ENCODE results near the gene AKT3. TPM values are rescaled to one million over a fixed set of nuclear protein-coding genes. Genes with fewer than 3 reads are reported as not detected.

AKT3 gene
- total RNA-seq, 6 donors from 2014 or later: 23.0 to 51.2 (median 46.8) TPM

DNA sequence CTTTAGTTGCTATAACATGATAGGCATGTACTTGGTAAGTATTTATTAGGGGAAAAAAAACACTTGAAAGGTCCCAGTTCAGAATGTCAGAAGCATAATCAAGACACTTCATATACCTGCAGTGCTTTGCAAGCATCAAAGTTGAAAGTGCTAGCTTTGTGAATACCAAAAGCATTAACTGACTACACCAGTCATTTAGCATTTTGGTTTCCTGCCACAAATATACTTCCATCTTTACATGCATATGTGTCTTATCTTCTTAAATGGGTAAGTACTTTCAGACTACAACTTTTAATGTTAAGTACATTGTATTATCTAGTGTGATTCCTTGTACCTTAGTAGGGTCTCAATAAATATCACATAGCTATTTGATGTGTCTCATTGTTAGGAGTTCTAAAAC, 43.7 kb downstream of the AKT3 start:
- H3K9me3 ChIP-seq: peaks cover 0 to 4% (median 0%) of the 10 kb centered on the region in 4 donors
- TF ChIP-seq, protein P1, sequence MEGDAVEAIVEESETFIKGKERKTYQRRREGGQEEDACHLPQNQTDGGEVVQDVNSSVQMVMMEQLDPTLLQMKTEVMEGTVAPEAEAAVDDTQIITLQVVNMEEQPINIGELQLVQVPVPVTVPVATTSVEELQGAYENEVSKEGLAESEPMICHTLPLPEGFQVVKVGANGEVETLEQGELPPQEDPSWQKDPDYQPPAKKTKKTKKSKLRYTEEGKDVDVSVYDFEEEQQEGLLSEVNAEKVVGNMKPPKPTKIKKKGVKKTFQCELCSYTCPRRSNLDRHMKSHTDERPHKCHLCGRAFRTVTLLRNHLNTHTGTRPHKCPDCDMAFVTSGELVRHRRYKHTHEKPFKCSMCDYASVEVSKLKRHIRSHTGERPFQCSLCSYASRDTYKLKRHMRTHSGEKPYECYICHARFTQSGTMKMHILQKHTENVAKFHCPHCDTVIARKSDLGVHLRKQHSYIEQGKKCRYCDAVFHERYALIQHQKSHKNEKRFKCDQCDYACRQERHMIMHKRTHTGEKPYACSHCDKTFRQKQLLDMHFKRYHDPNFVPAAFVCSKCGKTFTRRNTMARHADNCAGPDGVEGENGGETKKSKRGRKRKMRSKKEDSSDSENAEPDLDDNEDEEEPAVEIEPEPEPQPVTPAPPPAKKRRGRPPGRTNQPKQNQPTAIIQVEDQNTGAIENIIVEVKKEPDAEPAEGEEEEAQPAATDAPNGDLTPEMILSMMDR (IDR thresholded peaks at IDR 0.05): no peak
- no peak for TF ChIP-seq POLR2A (IDR thresholded peaks at IDR 0.05)
- no peak for TF ChIP-seq POLR2AphosphoS5 (IDR thresholded peaks at IDR 0.05)
- no peak for TF ChIP-seq EP300 (IDR thresholded peaks at IDR 0.05)
- no peaks in the 10 kb centered on the region for H3K4me1 ChIP-seq
- no peak for ATAC-seq (ENCODE audit: low FRiP score in 2 of 2)
- H3K27ac ChIP-seq: no peak overlapping the region
- no peaks in the 10 kb centered on the region for H3K36me3 ChIP-seq
- no peaks in the 10 kb centered on the region for H3K27me3 ChIP-seq
- no peak for DNase-seq
- no peak overlapping the region for H3K4me3 ChIP-seq

DNA sequence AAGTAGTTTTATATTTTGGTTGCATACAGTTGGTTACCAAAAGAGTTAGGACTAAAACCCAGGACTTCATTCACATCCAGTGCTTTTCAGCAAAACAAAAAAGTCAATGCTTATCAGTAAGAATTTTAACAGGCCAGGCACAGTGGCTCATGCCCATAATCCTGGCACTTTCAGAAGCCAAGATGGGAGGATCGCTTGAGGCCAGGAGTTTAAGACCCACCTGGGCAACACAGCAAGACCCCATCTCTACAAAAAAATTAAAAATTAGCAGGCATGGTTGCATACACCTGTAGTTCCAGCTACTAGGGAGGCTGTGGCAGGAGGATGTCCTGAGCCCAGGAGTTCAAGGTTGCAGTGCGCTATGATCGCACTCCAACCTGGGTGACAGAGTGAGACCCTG, 47.3 kb downstream of the AKT3 start:
- H3K9me3 ChIP-seq: peaks cover 0 to 4% (median 0%) of the 10 kb centered on the region in 4 donors
- no peaks in the 10 kb centered on the region for H3K27me3 ChIP-seq
- ATAC-seq (ENCODE audit: low FRiP score in 2 of 2): no peak
- H3K36me3 ChIP-seq: no peaks in the 10 kb centered on the region
- TF ChIP-seq EP300 (IDR thresholded peaks at IDR 0.05) (no peak), POLR2AphosphoS5 (IDR thresholded peaks at IDR 0.05) (no peak), POLR2A (IDR thresholded peaks at IDR 0.05) (no peak)
- TF ChIP-seq, protein P1 (IDR thresholded peaks at IDR 0.05): no peak
- no peak overlapping the region for H3K4me3 ChIP-seq
- DNase-seq: no peak
- 98% methylated on average over 3 of the region's 3 CpGs for WGBS, 2 donors
- H3K4me1 ChIP-seq: no peaks in the 10 kb centered on the region
- H3K27ac ChIP-seq: no peak overlapping the region

DNA sequence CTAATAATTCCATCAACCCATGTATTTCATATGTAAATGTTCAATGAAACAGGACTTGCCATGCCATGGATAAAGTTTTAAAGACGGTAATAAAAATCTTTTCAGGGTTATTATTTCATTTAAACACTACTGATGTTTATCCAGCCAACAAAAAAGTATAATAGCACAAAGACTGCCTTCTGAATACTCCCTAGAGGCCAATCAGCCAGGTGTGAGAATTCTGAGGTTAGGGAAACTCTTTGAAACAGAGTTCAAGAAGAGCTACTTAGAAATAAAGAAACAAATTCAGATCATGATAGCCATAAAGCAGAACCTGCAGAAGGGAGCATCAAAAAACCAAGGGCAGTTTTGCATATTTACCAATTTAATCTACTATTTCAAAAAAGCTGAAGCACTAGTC, 48.7 kb downstream of the AKT3 start:
- H3K27ac ChIP-seq: no peak overlapping the region
- ATAC-seq (ENCODE audit: low FRiP score in 2 of 2): no peak
- no peak for TF ChIP-seq POLR2AphosphoS5 (IDR thresholded peaks at IDR 0.05)
- no peak for TF ChIP-seq EP300 (IDR thresholded peaks at IDR 0.05)
- no peak for TF ChIP-seq POLR2A (IDR thresholded peaks at IDR 0.05)
- TF ChIP-seq, protein P1 (IDR thresholded peaks at IDR 0.05): no peak
- H3K27me3 ChIP-seq: no peaks in the 10 kb centered on the region
- H3K4me3 ChIP-seq: no peak overlapping the region
- H3K36me3 ChIP-seq: no peaks in the 10 kb centered on the region
- no peak for DNase-seq
- H3K9me3 ChIP-seq: no peaks in the 10 kb centered on the region
- no peaks in the 10 kb centered on the region for H3K4me1 ChIP-seq
- 89 to 95% methylated on average over 1 of the region's 1 CpG for WGBS, 2 donors

DNA sequence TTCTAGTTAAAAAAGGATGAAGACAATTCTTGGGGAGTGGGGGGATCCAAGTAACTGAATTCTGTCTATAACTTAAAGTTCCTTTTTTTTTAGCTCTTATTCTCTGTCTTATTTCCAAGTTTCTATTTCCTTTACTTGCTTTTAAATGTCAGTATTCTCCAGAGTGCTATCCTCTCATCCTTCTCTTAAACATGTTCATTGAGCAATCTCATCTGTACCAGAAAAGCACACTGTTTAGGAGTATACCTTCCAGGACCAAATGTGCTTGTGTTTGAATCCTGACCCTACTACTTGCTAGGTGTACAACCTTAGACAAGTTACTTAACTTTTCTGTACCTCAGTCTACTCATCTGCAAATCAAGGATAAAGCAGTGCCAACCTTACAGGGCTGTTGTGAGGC, 50.1 kb downstream of the AKT3 start:
- no peak for DNase-seq
- TF ChIP-seq EP300 (IDR thresholded peaks at IDR 0.05): no peak
- TF ChIP-seq POLR2A (IDR thresholded peaks at IDR 0.05): no peak

DNA sequence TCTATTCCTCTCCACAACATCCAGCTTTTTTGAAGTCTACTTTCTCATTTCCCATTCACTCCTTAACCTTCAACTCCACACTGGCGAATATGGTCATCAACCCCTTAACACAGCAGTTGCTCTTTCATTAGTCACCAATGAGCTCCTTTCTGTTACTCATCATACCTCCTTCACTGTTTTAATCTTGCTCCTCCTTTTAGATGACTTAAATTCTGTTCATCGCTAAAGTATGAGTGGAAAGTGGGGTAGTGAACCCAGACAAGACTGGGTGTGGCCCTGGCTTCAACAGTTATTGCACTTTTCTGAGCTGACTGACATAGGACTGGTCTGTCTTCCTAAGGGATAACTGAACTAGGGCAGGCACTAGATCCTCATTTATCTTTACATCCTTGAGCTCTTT, 51.3 kb downstream of the AKT3 start:
- no peak for DNase-seq
- Histone ChIP-seq H3K4me3 (no peak overlapping the region), H3K36me3 (no peaks in the 10 kb centered on the region), H3K27me3 (no peaks in the 10 kb centered on the region), H3K4me1 (peaks cover 0 to 7% (median 0%) of the 10 kb centered on the region in 4 donors), H3K9me3 (no peaks in the 10 kb centered on the region), H3K27ac (no peak overlapping the region)
- peak in 1 of 2 donors; percentile 79 for ATAC-seq (ENCODE audit: low FRiP score in 2 of 2)
- TF ChIP-seq EP300 (IDR thresholded peaks at IDR 0.05): no peak
- TF ChIP-seq, protein P1 (IDR thresholded peaks at IDR 0.05): no peak
- no peak for TF ChIP-seq POLR2AphosphoS5 (IDR thresholded peaks at IDR 0.05)
- no peak for TF ChIP-seq POLR2A (IDR thresholded peaks at IDR 0.05)
- 93 to 94% methylated on average over 2 of the region's 2 CpGs for WGBS, 2 donors

More for the DNA sequence above, 50.1 kb downstream of the AKT3 start:
- no peaks in the 10 kb centered on the region for H3K9me3 ChIP-seq
- no peak overlapping the region for H3K27ac ChIP-seq
- H3K4me3 ChIP-seq: no peak overlapping the region
- ATAC-seq (ENCODE audit: low FRiP score in 2 of 2): peak in 1 of 2 donors; percentile 46
- no peaks in the 10 kb centered on the region for H3K27me3 ChIP-seq
- no peaks in the 10 kb centered on the region for H3K4me1 ChIP-seq
- no peaks in the 10 kb centered on the region for H3K36me3 ChIP-seq

Measured in upper lobe of left lung (tissue), 6 donors.